ENCODE results near the gene ITPK1.
"Not testable (repeated sequence)": the region's sequence is repeated elsewhere in the genome, so short reads cannot be mapped to it uniquely, and the experiment has no call there.

The ITPK1 gene

GRCh38 chr14:93084866-93085857 lies 30.6 kb downstream of the ITPK1 start:
- no peak for DNase-seq (ENCODE audit: low read depth in 2 of 2)

DNA sequence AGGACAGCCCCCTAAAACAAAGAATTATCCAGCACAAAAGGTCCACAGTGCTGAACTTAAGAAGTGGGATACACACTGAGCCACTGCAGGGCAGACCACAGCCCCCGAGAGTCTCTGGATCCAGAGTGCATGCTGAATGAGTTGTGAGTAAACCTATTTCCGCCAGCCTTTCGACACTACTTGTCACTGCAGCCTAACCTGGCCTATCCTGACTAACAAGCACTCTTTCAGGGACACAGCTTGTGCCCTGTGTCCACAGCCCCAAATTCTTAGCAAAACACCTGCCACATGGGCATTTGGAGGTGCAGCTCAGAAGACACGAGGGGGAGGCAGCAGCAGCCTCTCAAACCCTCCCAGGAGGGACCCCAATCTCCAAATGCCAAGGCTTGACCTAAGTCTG lies 31.3 kb downstream of the ITPK1 start:
- no peak for DNase-seq (ENCODE audit: low read depth in 2 of 2)

- no peak for DNase-seq (ENCODE audit: low read depth in 2 of 2)
These were observed 31.8 kb downstream of the ITPK1 start for GRCh38 chr14:93083917-93084316.

DNA sequence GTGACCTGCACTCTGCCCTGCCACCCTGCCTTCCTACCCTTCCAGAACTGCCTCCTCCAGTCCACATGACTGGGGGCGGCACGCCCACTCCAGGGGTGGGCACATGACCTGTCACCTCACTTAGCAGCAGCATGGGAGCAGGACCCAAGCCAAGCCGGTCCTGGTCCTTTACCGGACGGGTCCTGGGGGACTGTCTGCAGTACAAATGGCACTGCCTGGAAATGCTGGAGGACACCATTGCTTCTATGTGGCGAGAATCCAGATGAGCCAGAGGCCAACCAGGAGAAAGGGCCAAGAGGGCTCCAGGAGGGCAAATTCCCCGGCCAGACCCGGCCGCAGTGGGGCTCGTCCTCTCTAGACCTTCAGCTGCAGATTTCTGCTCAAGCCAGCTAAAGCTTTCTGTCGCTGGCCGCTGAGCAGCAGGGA lies 33.1 kb downstream of the ITPK1 start:
- no peak for DNase-seq (ENCODE audit: low read depth in 2 of 2)

DNA sequence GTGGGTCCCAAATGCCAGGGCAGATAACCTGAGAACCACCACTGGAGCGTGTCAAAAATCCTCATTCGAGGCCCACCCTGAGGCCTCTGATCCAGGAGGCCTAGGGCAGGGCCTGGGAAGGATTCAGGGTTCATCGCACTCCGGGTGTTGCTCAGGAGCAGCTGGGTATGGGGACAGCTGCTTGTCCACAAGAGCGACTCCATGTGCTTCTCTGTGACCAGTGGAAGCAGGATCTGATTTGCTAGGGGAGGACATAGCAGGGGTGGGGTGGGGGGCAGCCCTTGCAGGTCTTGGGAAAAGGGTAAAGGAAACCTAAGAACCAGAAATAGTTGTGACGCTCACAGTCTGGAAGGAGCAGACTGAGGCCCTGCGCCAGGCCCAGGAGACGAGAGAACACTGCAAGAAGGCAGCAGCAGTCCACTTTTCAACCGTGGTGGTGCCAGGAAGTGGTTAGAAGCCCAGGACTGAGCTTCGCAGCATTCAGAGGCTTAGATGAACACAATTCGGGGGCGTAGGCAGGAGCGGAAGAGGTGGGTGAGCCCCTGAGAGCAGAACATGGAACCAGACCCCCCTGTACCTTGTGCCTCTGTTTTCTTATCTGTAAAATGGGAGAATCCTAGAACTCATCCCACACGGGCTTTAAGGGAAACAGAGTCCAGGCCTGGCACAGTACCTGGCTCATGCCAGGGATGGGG lies 33.7 kb downstream of the ITPK1 start:
- no peak for DNase-seq (ENCODE audit: low read depth in 2 of 2)

GRCh38 chr14:93079865-93080403 lies 35.8 kb downstream of the ITPK1 start:
- no peak for DNase-seq (ENCODE audit: low read depth in 2 of 2)

DNA sequence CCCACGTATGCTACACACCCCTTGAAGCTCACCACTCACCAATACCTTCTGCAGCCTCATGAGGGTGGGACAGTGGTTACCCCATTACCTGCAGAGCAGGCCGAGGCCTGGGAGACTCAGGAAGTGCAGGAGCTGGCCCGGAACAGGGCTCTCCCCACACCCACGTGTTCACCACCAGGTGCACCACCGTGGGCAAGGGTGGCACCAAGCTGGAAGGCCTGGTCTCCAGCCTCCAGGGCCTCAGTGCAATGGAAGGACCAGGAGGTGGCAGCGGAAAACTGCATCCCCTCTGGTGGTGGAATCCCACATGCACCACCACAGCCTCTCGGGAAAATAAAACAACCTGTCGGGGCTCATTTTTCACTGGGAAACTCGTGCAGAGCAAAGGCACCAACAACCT lies 36.4 kb downstream of the ITPK1 start:
- DNase-seq (ENCODE audit: low read depth in 2 of 2), result no peak

- DNase-seq (ENCODE audit: low read depth in 2 of 2), result peak; percentile 27 to 36
These were observed 36.9 kb downstream of the ITPK1 start for GRCh38 chr14:93078870-93079269.

DNA sequence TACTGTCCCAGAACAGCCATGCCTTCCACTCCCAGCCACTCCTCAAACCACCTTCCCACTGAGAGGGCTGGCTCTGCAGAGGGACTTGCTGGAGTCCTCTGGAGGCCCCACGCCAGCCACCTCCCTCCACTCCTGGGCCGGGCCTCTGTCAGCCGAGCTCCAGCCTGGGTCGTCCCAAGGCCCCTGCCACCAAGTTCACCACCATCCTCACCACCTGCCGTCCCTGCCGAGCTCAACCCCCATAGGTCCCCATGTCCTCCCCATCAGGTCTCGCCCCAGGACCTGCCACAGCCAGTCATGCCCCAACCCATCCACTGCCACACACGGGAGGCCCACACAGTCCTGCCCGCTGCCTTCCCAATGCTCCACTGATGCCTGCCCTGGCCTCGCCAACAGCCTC lies 39.0 kb downstream of the ITPK1 start:
- DNase-seq (ENCODE audit: low read depth in 2 of 2), result no peak

DNA sequence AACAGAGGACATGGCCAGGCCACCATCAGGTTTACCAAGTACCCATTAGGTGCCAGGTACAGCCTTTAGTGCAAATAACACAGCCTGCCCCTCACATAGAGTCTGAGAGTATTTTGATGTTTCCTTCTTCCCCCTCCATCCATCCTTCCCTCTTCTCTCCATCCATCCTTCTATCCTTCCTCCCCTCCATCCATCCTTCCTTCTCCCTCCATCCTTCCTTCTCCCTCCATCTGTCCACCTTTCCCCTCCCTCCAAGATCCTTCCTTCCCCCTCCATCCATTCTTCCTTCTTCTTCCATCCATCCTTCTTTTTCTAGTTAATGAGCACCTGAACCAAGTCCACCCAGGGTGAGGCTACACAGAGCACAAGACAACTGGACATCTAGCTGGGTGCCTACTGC lies 39.8 kb downstream of the ITPK1 start:
- no peak for DNase-seq (ENCODE audit: low read depth in 2 of 2)

- no peak for DNase-seq (ENCODE audit: low read depth in 2 of 2)
These were observed 41.6 kb downstream of the ITPK1 start for GRCh38 chr14:93073910-93074769.

GRCh38 chr14:93073358-93073707 lies 42.4 kb downstream of the ITPK1 start:
- no peak for DNase-seq (ENCODE audit: low read depth in 2 of 2)

DNA sequence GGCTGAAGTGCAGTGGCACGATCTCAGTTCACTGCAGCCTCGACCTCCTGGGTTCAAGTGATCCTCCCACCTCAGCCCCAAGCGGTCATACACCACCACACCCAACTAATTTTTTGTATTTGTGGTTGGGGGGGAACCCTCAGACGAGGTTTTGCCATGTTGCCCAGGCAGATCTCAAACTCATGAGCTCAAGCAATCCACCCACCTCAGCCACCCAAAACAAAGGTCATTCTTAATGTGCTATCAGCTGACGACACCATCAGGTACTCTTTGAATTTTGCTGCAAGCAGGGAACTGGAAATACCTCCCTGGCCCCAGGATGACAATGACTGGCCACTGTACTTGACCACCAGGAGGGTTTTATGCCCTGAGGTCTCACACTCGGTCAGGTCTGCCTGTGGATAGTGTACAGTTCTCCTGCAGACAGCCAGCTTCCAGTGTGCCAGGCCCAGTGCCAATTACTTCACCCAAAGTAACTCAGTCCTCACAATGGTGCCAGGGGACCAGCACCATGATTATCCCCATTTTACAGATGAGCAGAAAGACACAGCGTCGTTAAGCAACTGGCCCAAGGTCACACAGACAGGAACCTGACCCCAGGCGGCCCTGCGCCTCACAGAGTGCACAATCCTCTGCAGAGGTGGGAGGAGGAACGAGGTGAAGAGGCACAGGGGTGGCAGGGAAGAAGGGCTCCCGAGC lies 42.9 kb downstream of the ITPK1 start:
- no peak for DNase-seq (ENCODE audit: low read depth in 2 of 2)

GRCh38 chr14:93068711-93069110 lies 47.0 kb downstream of the ITPK1 start:
- no peak for DNase-seq (ENCODE audit: low read depth in 2 of 2)

DNA sequence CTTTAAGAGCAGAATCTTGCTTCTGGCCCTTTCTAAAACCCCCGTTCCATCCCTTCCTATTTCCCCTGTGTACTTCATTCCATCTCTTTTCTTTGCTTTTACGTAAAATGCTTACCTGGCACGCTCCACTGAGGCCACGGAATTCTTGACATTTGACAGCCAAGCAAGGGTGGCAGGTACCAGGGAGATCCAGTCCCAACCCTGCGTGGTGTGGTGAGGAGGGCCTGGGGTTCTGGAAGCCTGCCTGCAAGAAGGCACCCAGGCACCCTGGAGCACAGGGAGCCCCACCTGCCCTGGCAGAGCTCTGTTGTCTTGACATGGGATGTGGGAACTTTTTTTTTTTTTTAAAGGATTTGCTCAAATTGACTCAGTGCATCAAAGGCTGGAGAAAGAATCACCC lies 48.6 kb downstream of the ITPK1 start:
- DNase-seq (ENCODE audit: low read depth in 2 of 2), result no peak

DNA sequence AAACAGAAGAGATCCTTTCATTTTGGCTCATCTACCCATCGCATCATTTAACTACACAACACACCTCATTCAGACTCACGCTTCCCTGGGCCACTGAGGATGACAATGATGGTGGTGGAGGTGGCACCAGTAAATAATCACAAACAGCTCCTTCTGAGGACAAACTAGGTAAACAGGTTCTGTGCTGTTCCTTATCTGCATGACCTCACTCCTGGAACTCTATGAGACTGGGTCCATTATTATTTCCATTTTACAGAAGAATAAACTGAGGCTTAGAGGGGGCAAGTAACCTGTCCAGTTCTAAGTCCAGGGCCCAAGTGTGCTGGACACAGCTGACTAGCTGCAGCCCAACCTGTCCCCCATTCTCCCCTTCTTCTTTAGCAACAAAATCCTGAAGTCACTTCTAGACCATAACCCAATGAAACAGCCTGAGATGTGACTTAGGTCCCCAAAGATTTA lies 50.4 kb downstream of the ITPK1 start:
- DNase-seq (ENCODE audit: low read depth in 2 of 2), result no peak

DNA sequence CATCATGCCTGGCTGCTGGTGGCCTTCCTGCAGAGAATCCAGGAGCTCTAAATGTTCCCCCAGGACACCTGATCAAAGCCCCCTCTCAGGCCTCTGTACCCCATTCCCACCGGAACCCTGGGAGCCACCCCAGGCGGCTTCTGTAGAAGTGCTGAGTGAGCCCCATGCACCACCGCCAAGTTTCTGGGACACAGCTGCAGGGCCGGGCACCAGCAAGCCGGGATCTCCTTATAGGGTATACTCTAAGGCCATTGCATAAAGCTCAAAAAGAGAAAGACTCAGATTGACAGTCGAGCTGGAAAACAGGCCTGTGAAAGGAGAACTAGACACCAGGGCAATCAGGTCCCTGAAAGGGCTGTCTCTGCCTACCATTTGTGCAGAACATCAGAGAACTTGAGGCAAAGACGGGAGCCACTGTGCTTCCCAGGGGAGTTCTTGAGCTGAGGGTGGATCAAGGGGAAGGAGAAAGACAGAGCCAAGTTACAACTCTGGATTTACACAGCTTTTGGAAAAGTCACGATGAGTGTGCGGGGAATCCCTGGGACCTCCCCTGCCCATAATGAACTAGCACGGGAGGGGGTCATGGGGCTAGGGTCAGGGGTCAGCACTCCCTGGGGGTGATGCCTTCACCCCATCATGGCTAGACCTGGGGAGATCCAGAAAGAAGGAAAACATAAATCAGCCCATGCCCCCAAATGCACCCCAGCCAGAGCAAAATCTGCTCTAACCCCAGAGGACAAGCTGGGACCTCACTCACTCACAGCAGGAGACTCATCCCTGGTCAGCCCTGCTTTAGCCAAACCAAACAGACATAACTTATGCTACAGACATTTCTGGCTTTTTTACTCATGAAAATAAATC lies 51.1 kb downstream of the ITPK1 start:
- no peak for DNase-seq (ENCODE audit: low read depth in 2 of 2)

- no peak for DNase-seq (ENCODE audit: low read depth in 2 of 2)
These were observed 52.3 kb downstream of the ITPK1 start for GRCh38 chr14:93063393-93063792.

DNA sequence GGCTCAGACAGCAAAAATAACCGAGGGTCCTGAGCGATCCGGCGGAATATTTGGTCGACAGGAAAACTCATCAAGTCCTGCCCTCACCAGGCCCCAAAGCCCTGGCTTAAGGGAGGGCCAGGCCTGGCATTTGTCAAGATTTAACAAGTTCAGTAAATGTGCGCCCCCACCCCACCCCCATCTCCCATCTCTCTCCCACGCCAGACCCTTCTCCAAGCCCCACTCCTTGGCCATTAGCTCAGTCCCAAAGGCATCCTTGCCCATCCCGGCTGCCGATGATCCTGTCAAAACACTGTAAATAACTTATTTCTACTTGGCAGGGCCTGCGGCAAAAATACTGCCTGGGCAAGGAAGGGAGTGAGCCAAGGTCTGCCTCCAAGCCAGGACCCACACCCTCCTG lies 52.8 kb downstream of the ITPK1 start:
- no peak for DNase-seq (ENCODE audit: low read depth in 2 of 2)

- not testable (repeated sequence) for DNase-seq (ENCODE audit: low read depth in 2 of 2)
These were observed 53.7 kb downstream of the ITPK1 start for GRCh38 chr14:93062013-93062412.

All from fibroblast of skin of left biceps (primary cell).